Cardiac muscle cell (in vitro differentiated cells and primary cell): ENCODE measurements around the gene PRR16. TPM values are rescaled to one million over a fixed set of nuclear protein-coding genes. Genes with fewer than 3 reads are reported as not detected.

Experiments used
- DNase-seq, 2 donors: peaks; one replicate each; pipeline versions ENCODE4 v3.0.0 to v3.0.0-alpha.2; 2010 to 2017; ENCODE audit warnings: low read depth in 1 of 2, low spot score in 1 of 2
- H3K27ac ChIP-seq: fragments of 200-600 bp; sonication (generic); 2 replicates; pipeline ENCODE4 v1.5.1; 2016
- H3K27me3 ChIP-seq: fragments of 200-600 bp; sonication (generic); 2 replicates; pipeline ENCODE4 v1.6.0; 2016; ENCODE audit warnings: control low read depth
- H3K36me3 ChIP-seq: fragments of 200-600 bp; sonication (generic); 2 replicates; pipeline ENCODE4 v1.5.1; 2016; ENCODE audit warnings: control low read depth
- H3K4me1 ChIP-seq: fragments of 200-600 bp; sonication (generic); 2 replicates; pipeline ENCODE4 v1.8.1; 2017; ENCODE audit warnings: low read depth, mild to moderate bottlenecking, mixed run types
- H3K4me3 ChIP-seq: fragments of 200-600 bp; sonication (generic); 2 replicates; pipeline ENCODE4 v1.5.1; 2016; ENCODE audit warnings: mild to moderate bottlenecking
- H3K9me3 ChIP-seq: fragments of 200-600 bp; sonication (generic); 2 replicates; pipeline ENCODE4 v1.5.1; 2017; ENCODE audit warnings: low read depth, mild to moderate bottlenecking, control low read depth
- polyA plus RNA-seq: library from polyadenylated mRNA; unstranded; fragments of >200 nt; fragmentation: Nextera tagmentation; extraction: Ambion mirVana; gene quantifications from 2 replicates; pipeline ENCODE4 v1.2.1, GENCODE V29; 2016
- total RNA-seq: library from RNA; depleted of rRNA; stranded (reverse); fragments of >200 nt; gene quantifications from 2 replicates; pipeline ENCODE4 v1.2.3, GENCODE V29; 2016
- TF ChIP-seq, protein P1 (sequence below): IDR thresholded peaks from 2 replicates; pipeline ENCODE4 v1.5.1; 2012; ENCODE audit warnings: low read depth, mild to moderate bottlenecking, low read length

Gene PRR16
- total and polyA plus RNA-seq, 2 experiments from 2014 or later = 2.3 to 5.4 TPM

- TF ChIP-seq, protein P1, sequence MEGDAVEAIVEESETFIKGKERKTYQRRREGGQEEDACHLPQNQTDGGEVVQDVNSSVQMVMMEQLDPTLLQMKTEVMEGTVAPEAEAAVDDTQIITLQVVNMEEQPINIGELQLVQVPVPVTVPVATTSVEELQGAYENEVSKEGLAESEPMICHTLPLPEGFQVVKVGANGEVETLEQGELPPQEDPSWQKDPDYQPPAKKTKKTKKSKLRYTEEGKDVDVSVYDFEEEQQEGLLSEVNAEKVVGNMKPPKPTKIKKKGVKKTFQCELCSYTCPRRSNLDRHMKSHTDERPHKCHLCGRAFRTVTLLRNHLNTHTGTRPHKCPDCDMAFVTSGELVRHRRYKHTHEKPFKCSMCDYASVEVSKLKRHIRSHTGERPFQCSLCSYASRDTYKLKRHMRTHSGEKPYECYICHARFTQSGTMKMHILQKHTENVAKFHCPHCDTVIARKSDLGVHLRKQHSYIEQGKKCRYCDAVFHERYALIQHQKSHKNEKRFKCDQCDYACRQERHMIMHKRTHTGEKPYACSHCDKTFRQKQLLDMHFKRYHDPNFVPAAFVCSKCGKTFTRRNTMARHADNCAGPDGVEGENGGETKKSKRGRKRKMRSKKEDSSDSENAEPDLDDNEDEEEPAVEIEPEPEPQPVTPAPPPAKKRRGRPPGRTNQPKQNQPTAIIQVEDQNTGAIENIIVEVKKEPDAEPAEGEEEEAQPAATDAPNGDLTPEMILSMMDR = peak; percentile 66
- no peak overlapping the region for H3K27ac ChIP-seq
- no peaks in the 10 kb centered on the region for H3K36me3 ChIP-seq
- no peaks in the 10 kb centered on the region for H3K4me1 ChIP-seq
- peak; percentile 49 to 60 for DNase-seq
- no peak overlapping the region for H3K4me3 ChIP-seq
- no peaks in the 10 kb centered on the region for H3K9me3 ChIP-seq
- H3K27me3 ChIP-seq = no peaks in the 10 kb centered on the region
Observed at GRCh38 chr5:120655828-120656435, 191.8 kb downstream of the PRR16 start.

- TF ChIP-seq, protein P1 = no peak
- Histone ChIP-seq H3K4me3 (no peak overlapping the region), H3K27me3 (no peaks in the 10 kb centered on the region), H3K4me1 (no peaks in the 10 kb centered on the region), H3K9me3 (no peaks in the 10 kb centered on the region), H3K27ac (no peak overlapping the region), H3K36me3 (no peaks in the 10 kb centered on the region)
- no peak for DNase-seq
Observed at GRCh38 chr5:120657104-120657503, 193.0 kb downstream of the PRR16 start.

DNA sequence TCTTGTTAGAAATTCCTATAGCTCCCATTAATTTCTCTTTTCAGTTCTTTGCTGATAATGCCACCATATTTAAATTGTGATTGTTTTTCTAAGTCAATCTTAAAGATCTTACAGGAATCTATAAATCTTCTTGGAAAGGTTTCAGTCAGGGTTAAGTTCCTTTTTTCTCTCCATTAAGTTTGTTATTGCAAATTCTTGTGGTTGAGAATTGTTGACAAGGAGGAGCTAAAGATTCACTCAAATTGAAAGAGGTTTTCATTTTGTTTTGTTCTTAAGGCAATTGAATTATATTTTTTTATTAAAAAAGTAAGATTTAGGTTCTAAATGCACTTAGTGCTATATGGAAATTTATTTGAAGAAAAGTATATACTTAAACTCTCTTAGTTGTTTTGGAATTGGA lies 213.4 kb downstream of the PRR16 start:
- Histone ChIP-seq H3K4me1 (no peaks in the 10 kb centered on the region), H3K4me3 (no peak overlapping the region), H3K36me3 (no peaks in the 10 kb centered on the region), H3K9me3 (no peaks in the 10 kb centered on the region), H3K27ac (no peak overlapping the region), H3K27me3 (no peaks in the 10 kb centered on the region)
- TF ChIP-seq, protein P1 = no peak
- no peak for DNase-seq

DNA sequence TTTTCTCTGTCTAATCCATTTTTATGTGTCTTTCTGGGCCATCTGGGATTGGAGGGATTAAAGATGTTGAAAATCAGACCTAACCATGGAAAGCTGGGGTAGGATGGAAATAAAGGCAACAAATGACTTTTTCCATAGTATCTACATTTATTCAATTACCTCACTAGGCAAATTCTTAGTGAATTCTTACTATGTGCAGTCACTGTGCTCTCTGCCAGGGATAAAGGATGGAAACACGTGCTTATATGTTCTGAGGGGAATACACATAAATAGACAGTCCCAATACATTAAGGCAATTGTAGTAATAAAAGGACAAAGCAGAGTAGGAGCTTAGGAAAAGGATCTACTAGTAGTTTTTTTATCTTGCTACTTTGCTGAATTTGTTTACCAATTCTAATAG lies 214.2 kb downstream of the PRR16 start:
- no peaks in the 10 kb centered on the region for H3K9me3 ChIP-seq
- H3K36me3 ChIP-seq = no peaks in the 10 kb centered on the region
- TF ChIP-seq, protein P1 = no peak
- no peaks in the 10 kb centered on the region for H3K27me3 ChIP-seq
- no peaks in the 10 kb centered on the region for H3K4me1 ChIP-seq
- no peak for DNase-seq
- no peak overlapping the region for H3K4me3 ChIP-seq
- H3K27ac ChIP-seq = no peak overlapping the region

DNA sequence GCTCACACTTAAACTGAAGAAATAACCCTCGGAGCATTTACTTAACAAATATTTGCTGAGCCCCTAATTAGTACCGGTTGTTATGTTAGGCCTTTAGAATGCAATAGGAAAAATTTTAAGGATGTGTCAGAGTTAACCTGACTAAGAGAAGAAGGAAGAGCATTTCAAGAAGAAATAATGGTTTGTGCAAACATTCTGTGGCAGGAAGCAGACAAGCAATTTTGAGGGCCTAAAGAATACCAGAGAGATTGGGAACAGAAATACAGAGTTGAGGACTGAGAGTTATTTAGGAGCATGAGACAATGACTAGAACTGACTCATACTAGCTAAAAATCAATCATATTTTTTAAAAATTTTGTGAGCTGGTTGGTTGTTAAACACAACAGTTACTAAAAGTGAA lies 218.8 kb downstream of the PRR16 start:
- Histone ChIP-seq H3K4me3 (no peak overlapping the region), H3K4me1 (no peaks in the 10 kb centered on the region), H3K27ac (no peak overlapping the region), H3K36me3 (no peaks in the 10 kb centered on the region), H3K9me3 (no peaks in the 10 kb centered on the region), H3K27me3 (no peaks in the 10 kb centered on the region)
- DNase-seq = no peak
- TF ChIP-seq, protein P1 = no peak
